B cell (primary cell): ENCODE measurements around the gene TINAG. TPM values are rescaled to one million over a fixed set of nuclear protein-coding genes. Genes with fewer than 3 reads are reported as not detected.

Source experiments
- ATAC-seq: fragments of 200-7000 bp; cut with Tn5 transposase; one replicate; pipeline ENCODE4 v1.10.0; 2021; ENCODE audit warnings: low read depth, mild to moderate bottlenecking, moderate number of reproducible peaks, moderate library complexity
- CTCF ChIA-PET: fragments of 350-600 bp; sonication (Branson Sonifier 250); formaldehyde crosslinking; loops from one replicate; lab custom pipeline; 2021; ENCODE audit warnings: antibody characterized with exemption, inconsistent platforms; lab: Charles Lee
- POLR2A ChIA-PET: fragments of 350-600 bp; sonication (Branson Sonifier 250); formaldehyde crosslinking; loops from one replicate; lab custom pipeline; 2021; ENCODE audit warnings: antibody characterized with exemption; lab: Charles Lee
- DNase-seq: peaks from one replicate; pipeline ENCODE4 v3.0.0; 2013
- H2AFZ ChIP-seq: 2 replicates; pipeline ENCODE4 v1.6.1; 2012; ENCODE audit warnings: mild to moderate bottlenecking, low read depth, low read length; ENCODE audit not compliant: insufficient read depth, poor library complexity, severe bottlenecking
- H3K27ac ChIP-seq, 2 donors: 1 replicate in 1 of 2; 2 replicates in 1 of 2; pipeline ENCODE4 v1.5.1; 2012 to 2013; ENCODE audit warnings: low read length in 2 of 2, mild to moderate bottlenecking in 2 of 2, moderate library complexity in 1 of 2
- H3K27me3 ChIP-seq, 4 experiments: fragments of 200-600 bp in 1 of 4; sonication (generic) in 1 of 4; replicated peaks in 1 of 4; 1 replicate in 2 of 4; 2 replicates in 2 of 4; pipeline versions ENCODE4 v1.6.1 to v1.7.0; 2013 to 2016; ENCODE audit warnings: low read length in 3 of 4, mild to moderate bottlenecking in 2 of 4, mixed read lengths in 1 of 4, moderate library complexity in 1 of 4; ENCODE audit not compliant: insufficient read depth in 4 of 4, control insufficient read depth in 3 of 4; ENCODE audit errors: control extremely low read depth in 1 of 4
- H3K36me3 ChIP-seq, 2 experiments: replicated peaks in 1 of 2; 1 replicate in 1 of 2; 2 replicates in 1 of 2; pipeline versions ENCODE4 v1.6.1 to v1.7.1; 2013; ENCODE audit warnings: low read length in 1 of 2; ENCODE audit not compliant: insufficient read depth in 2 of 2, control insufficient read depth in 1 of 2; ENCODE audit errors: control extremely low read depth in 1 of 2, extremely low read depth in 1 of 2
- H3K4me1 ChIP-seq, 2 donors: fragments of 200-600 bp in 1 of 2; sonication (generic) in 1 of 2; 1 replicate in 1 of 2; 2 replicates in 1 of 2; pipeline versions ENCODE4 v1.5.1 to v1.6.1; 2013 to 2017; ENCODE audit warnings: low read length in 2 of 2; ENCODE audit not compliant: control insufficient read depth in 2 of 2, insufficient read depth in 2 of 2
- H3K4me2 ChIP-seq: replicated peaks from 2 replicates; pipeline ENCODE3; 2012; ENCODE audit warnings: mild to moderate bottlenecking, low read depth, low read length; ENCODE audit not compliant: poor library complexity, severe bottlenecking
- H3K4me3 ChIP-seq, 5 experiments: fragments of 200-600 bp in 1 of 5; sonication (generic) in 1 of 5; 1 replicate in 3 of 5; 2 replicates in 2 of 5; pipeline versions ENCODE4 v1.5.1 to v1.7.0; 2011 to 2016; ENCODE audit warnings: low read length in 4 of 5, mild to moderate bottlenecking in 4 of 5, low read depth in 2 of 5, control low read depth in 1 of 5, moderate library complexity in 1 of 5; ENCODE audit not compliant: insufficient read depth in 1 of 5; ENCODE audit errors: control extremely low read depth in 1 of 5, extremely low read depth in 1 of 5
- H3K79me2 ChIP-seq: fragments of 200-600 bp; sonication (generic); one replicate; pipeline ENCODE4 v1.6.0; 2016; ENCODE audit warnings: low read length; ENCODE audit not compliant: control insufficient read depth, insufficient read depth
- H3K9ac ChIP-seq: fragments of 200-600 bp; sonication (generic); 2 replicates; pipeline ENCODE4 v1.6.1; 2017; ENCODE audit warnings: mild to moderate bottlenecking, low read length, moderate library complexity
- H3K9me3 ChIP-seq, 3 donors: one replicate each; pipeline versions ENCODE4 v1.6.1 to v1.7.1; 2013; ENCODE audit warnings: low read length in 2 of 3; ENCODE audit not compliant: control insufficient read depth in 2 of 3, insufficient read depth in 1 of 3; ENCODE audit errors: control extremely low read depth in 1 of 3
- H4K20me1 ChIP-seq: 2 replicates; pipeline ENCODE4 v1.6.0; 2012; ENCODE audit warnings: mild to moderate bottlenecking, low read length; ENCODE audit not compliant: insufficient read depth, control insufficient read depth, poor library complexity, severe bottlenecking
- H3K27ac Mint-ChIP-seq: one replicate; pipeline ENCODE4 v1.8.0; 2021; ENCODE audit warnings: mixed read lengths
- H3K27me3 Mint-ChIP-seq: one replicate; pipeline ENCODE4 v1.8.0; 2021; ENCODE audit warnings: mixed read lengths
- H3K4me1 Mint-ChIP-seq: one replicate; pipeline ENCODE4 v1.8.0; 2021; ENCODE audit warnings: mixed read lengths
- H3K4me3 Mint-ChIP-seq: one replicate; pipeline ENCODE4 v1.8.0; 2021; ENCODE audit warnings: mixed read lengths
- H3K9me3 Mint-ChIP-seq: one replicate; pipeline ENCODE4 v1.8.0; 2022; ENCODE audit warnings: mixed read lengths; ENCODE audit not compliant: insufficient read depth
- EZH2 ChIP-seq: IDR thresholded peaks from 2 replicates; pipeline ENCODE4 v1.6.1; 2012; ENCODE audit warnings: borderline replicate concordance, low read depth, mild to moderate bottlenecking, moderate library complexity, low read length; ENCODE audit not compliant: insufficient read depth, poor library complexity, severe bottlenecking
- WGBS: methylation state at CpG from one replicate; pipeline ENCODE4 v1.1.5; 2013; ENCODE audit warnings: missing lambda C conversion rate; ENCODE audit not compliant: insufficient coverage; 5-methylcytosine and 5-hydroxymethylcytosine counted together
- intact Hi-C: fragments of 100-400 bp; cut with micrococcal nuclease; formaldehyde crosslinking; loops from one replicate; pipeline ENCODE4 v1.10.0; 2022
- polyA plus RNA-seq: library from polyadenylated mRNA; depleted of rRNA; stranded (reverse); fragments of >200 nt; gene quantifications from 2 replicates; pipeline ENCODE4 v1.2.3, GENCODE V29; 2012
- total RNA-seq, 2 donors: library from RNA; stranded (reverse); fragments of 120-200 nt in 1 of 2; gene quantifications; 1 replicate in 1 of 2; 2 replicates in 1 of 2; pipeline versions ENCODE4 v1.2.3 to v1.2.4, GENCODE V29; 2013 to 2022
- TF ChIP-seq, protein P1 (sequence below): fragments of 200-600 bp; IDR thresholded peaks from one replicate; pipeline ENCODE4 v1.8.0; 2022; ENCODE audit warnings: antibody characterized with exemption, mild to moderate bottlenecking

TINAG gene
- total and polyA plus RNA-seq, 2 donors (not counting 1 experiment from before 2014, with no cell fraction given): not detected

DNA sequence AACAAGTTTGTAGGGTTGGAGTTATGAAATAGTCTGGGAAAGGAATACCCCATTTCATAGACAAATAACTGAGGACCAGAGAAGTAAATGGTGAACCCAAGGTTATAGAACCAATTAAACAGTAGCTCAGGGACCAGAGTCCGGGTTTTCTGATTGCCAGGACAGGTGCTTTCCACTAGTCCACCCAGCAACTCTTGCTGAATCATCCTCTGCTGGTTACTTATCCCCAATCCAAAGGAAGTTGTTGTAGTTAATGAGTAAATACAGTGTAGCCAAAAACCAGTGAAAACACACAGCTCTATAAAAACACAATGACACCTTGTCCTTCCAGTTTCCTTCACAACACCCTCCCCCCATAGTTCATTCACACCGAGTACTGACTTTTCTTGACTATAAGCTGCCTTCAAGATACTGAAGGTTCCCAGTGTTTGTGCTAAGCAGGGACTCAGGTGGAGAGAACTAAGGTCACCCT, 766 bp upstream of the TINAG start:
- POLR2A ChIA-PET: no interaction called here
- Histone ChIP-seq H3K79me2 (no peaks in the 10 kb centered on the region), H3K27ac (no peak overlapping the region), H2AFZ (no peak overlapping the region), H3K9me3 (no peaks in the 10 kb centered on the region), H3K4me2 (no peak overlapping the region), H3K9ac (no peak overlapping the region), H3K36me3 (no peaks in the 10 kb centered on the region), H3K27me3 (no peaks in the 10 kb centered on the region), H3K4me1 (no peaks in the 10 kb centered on the region), H4K20me1 (no peaks in the 10 kb centered on the region), H3K4me3 (no peak overlapping the region)
- no peak for DNase-seq
- Mint-ChIP-seq H3K9me3 (no peaks in the 10 kb centered on the region), H3K4me1 (no peaks in the 10 kb centered on the region), H3K27me3 (no peaks in the 10 kb centered on the region), H3K4me3 (no peak overlapping the region), H3K27ac (no peak overlapping the region)
- ATAC-seq: no peak
- WGBS: no CpG with 5 or more reads among the region's 2 CpGs
- CTCF ChIA-PET: no interaction called here
- intact Hi-C loops: no loop called here
- TF ChIP-seq, protein P1, sequence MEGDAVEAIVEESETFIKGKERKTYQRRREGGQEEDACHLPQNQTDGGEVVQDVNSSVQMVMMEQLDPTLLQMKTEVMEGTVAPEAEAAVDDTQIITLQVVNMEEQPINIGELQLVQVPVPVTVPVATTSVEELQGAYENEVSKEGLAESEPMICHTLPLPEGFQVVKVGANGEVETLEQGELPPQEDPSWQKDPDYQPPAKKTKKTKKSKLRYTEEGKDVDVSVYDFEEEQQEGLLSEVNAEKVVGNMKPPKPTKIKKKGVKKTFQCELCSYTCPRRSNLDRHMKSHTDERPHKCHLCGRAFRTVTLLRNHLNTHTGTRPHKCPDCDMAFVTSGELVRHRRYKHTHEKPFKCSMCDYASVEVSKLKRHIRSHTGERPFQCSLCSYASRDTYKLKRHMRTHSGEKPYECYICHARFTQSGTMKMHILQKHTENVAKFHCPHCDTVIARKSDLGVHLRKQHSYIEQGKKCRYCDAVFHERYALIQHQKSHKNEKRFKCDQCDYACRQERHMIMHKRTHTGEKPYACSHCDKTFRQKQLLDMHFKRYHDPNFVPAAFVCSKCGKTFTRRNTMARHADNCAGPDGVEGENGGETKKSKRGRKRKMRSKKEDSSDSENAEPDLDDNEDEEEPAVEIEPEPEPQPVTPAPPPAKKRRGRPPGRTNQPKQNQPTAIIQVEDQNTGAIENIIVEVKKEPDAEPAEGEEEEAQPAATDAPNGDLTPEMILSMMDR: no peak
- TF ChIP-seq EZH2: no peak

DNA sequence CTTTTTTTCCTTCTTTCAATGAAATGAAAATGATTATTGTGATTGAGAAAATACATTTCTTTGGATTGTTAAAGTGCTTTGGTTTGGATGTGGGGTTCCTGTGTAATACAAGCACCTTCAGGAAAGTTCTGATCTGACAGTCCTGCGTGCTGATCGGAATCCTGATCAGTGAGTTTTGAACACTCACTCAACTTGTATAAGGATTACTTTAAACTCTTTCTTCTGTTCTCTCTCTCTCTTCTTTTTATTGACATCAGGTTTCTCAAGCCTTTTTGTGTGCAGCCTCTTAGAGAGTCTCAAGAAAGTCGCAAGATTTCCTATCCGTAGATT, 710 bp downstream of the TINAG start:
- Mint-ChIP-seq H3K27me3 (no peaks in the 10 kb centered on the region), H3K4me3 (no peak overlapping the region), H3K4me1 (no peaks in the 10 kb centered on the region), H3K9me3 (no peaks in the 10 kb centered on the region), H3K27ac (no peak overlapping the region)
- Histone ChIP-seq H3K4me3 (no peak overlapping the region), H3K4me2 (no peak overlapping the region), H4K20me1 (no peaks in the 10 kb centered on the region), H3K36me3 (no peaks in the 10 kb centered on the region), H2AFZ (no peak overlapping the region), H3K79me2 (no peaks in the 10 kb centered on the region), H3K27me3 (no peaks in the 10 kb centered on the region), H3K9ac (no peak overlapping the region), H3K9me3 (no peaks in the 10 kb centered on the region), H3K4me1 (no peaks in the 10 kb centered on the region), H3K27ac (no peak overlapping the region)
- ChIA-PET POLR2A (no interaction called here), CTCF (no interaction called here)
- intact Hi-C loops: no loop called here
- ATAC-seq (no peak), DNase-seq (no peak)
- WGBS: 100% methylated on average over 2 of the region's 4 CpGs
- TF ChIP-seq, protein P1: no peak
- no peak for TF ChIP-seq EZH2
